HEK293 (cell line): ENCODE data around the gene ELMO1.

Experiments
- CTCF ChIA-PET: fragments of 350-600 bp; formaldehyde crosslinking; extraction: SDS; loops from one replicate; lab custom pipeline; 2021; ENCODE audit warnings: antibody characterized with exemption; lab: Yijun Ruan, JAX
- POLR2A ChIA-PET: fragments of 300-600 bp; formaldehyde crosslinking; extraction: SDS; loops from one replicate; lab custom pipeline; 2020; ENCODE audit warnings: antibody characterized with exemption, inconsistent platforms; lab: Yijun Ruan, JAX
- H3K27ac ChIP-seq: fragments of 200-500 bp; sonication (Bioruptor generic); 2 replicates; pipeline ENCODE4 v1.5.1; 2014; ENCODE audit warnings: low read depth, low read length, control low read depth, inconsistent platforms; ENCODE audit errors: extremely low read depth
- H3K36me3 ChIP-seq, 2 experiments: fragments of 200-500 bp in 1 of 2; sonication (Bioruptor generic) in 1 of 2; 1 replicate in 1 of 2; 2 replicates in 1 of 2; pipeline ENCODE4 v1.5.1; 2014 to 2017; ENCODE audit warnings: inconsistent platforms in 2 of 2, low read length in 2 of 2; ENCODE audit not compliant: control insufficient read depth in 2 of 2, insufficient read depth in 1 of 2
- H3K4me1 ChIP-seq: fragments of 200-500 bp; sonication (Bioruptor generic); 2 replicates; pipeline ENCODE4 v1.5.1; 2014; ENCODE audit warnings: mild to moderate bottlenecking, low read length, inconsistent platforms; ENCODE audit not compliant: control insufficient read depth, insufficient read depth
- H3K4me3 ChIP-seq: 2 replicates; pipeline ENCODE4 v1.5.1; 2011; ENCODE audit warnings: low read depth, mild to moderate bottlenecking, control low read depth, low read length, moderate library complexity
- H3K9me3 ChIP-seq: fragments of 200-500 bp; sonication (Bioruptor generic); 2 replicates; pipeline ENCODE4 v1.5.1; 2014; ENCODE audit warnings: low read depth, low read length, inconsistent platforms; ENCODE audit not compliant: control insufficient read depth, insufficient read depth
- SALL2 ChIP-seq: fragments of 450-650 bp; formaldehyde crosslinking; IDR thresholded peaks from 2 replicates; pipeline ENCODE4 v1.5.0; 2017; ENCODE audit warnings: missing biosample characterization, mild to moderate bottlenecking, missing genetic modification characterization, borderline replicate concordance
- SCRT2 ChIP-seq: fragments of 450-650 bp; formaldehyde crosslinking; IDR thresholded peaks from 2 replicates; pipeline ENCODE4 v1.5.1; 2016; ENCODE audit warnings: missing biosample characterization, missing genetic modification characterization
- ZBTB20 ChIP-seq: fragments of 450-650 bp; formaldehyde crosslinking; IDR thresholded peaks from 2 replicates; pipeline ENCODE4 v1.5.1; 2016; ENCODE audit warnings: missing biosample characterization, missing genetic modification characterization
- ZNF266 ChIP-seq: fragments of 450-650 bp; formaldehyde crosslinking; IDR thresholded peaks from 2 replicates; pipeline ENCODE4 v1.5.1; 2016; ENCODE audit warnings: missing biosample characterization, missing genetic modification characterization, low read depth
- ZNF311 ChIP-seq: fragments of 450-650 bp; formaldehyde crosslinking; IDR thresholded peaks from 2 replicates; pipeline ENCODE4 v1.5.1; 2017; ENCODE audit warnings: missing biosample characterization, missing genetic modification characterization, borderline replicate concordance
- ZNF548 ChIP-seq: fragments of 450-650 bp; formaldehyde crosslinking; IDR thresholded peaks from 2 replicates; pipeline ENCODE4 v1.5.1; 2016; ENCODE audit warnings: missing biosample characterization, missing genetic modification characterization
- ZNF830 ChIP-seq: fragments of 450-650 bp; IDR thresholded peaks from 2 replicates; pipeline ENCODE4 v1.5.0; 2018; ENCODE audit warnings: missing biosample characterization, missing genetic modification characterization, low read depth, mild to moderate bottlenecking, moderate library complexity
- TF ChIP-seq, protein P1 (sequence below): sonication (generic); formaldehyde crosslinking; IDR thresholded peaks from 2 replicates; pipeline ENCODE4 v1.8.1; 2022; ENCODE audit warnings: mild to moderate bottlenecking, moderate library complexity, missing genetic modification reagents
- TF ChIP-seq, protein P2 (sequence below): fragments of 450-650 bp; IDR thresholded peaks from 2 replicates; pipeline ENCODE4 v1.5.1; 2018; ENCODE audit warnings: missing biosample characterization, mild to moderate bottlenecking, missing genetic modification characterization
- TF ChIP-seq, protein P3 (sequence below): fragments of 450-650 bp; formaldehyde crosslinking; IDR thresholded peaks from 2 replicates; pipeline ENCODE4 v1.5.1; 2016; ENCODE audit warnings: missing biosample characterization, missing genetic modification characterization

The ELMO1 gene

DNA sequence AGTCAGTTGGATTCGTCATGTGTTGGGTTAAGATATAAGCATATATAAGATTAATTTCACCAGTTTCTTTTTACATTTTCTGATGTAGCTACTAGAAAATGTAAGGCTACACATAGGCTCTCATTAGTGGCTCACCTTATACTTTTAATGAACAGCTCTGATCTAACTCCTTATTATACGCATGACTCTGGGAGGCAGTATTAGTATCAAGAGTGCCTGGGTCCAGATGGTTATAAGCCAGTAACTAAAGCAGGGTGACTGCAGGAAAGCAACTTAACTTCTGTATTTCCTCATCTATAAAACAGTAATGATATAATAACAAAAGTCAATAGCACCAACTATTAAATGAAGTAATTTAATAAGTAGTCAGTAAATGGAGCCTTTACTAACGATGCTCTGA, 1.4 kb upstream of the ELMO1 start:
- Histone ChIP-seq H3K4me1 (peaks cover 4% of the 10 kb centered on the region), H3K9me3 (no peaks in the 10 kb centered on the region), H3K4me3 (no peak overlapping the region), H3K36me3 (no peaks in the 10 kb centered on the region), H3K27ac (no peak overlapping the region)
- ChIA-PET POLR2A (no interaction called here), CTCF (interaction anchor here (0.7 to 1.3 kb wide), 3 partner anchors 10 to 214 kb away, joined by 3 read pairs; no protein-coding TSS in a partner anchor)
- no peak for TF ChIP-seq ZNF548 (tag by site-specific recombination)
- no peak for TF ChIP-seq SALL2 (tag by site-specific recombination)
- no peak for TF ChIP-seq ZNF266 (tag by site-specific recombination)

DNA sequence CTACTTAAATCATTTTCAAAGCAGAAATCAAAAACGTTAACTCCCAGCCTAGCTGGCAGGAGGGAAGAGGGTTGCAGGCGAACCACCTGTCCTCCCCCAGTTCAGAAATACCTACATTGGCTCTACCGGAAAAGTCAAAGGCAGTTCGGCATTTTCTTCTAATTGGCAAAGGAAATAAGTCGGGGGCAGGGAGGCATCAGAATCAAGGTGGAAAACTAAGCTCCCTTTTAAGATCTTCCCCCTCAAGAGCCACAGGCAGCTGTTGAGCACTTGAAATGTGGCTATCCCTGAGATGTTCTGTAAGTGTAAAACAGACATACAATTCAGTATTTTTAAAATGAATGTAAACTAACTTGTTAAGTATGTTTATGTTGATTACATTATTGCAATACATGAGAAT, 957 bp upstream of the ELMO1 start:
- Histone ChIP-seq H3K9me3 (no peaks in the 10 kb centered on the region), H3K4me1 (peaks cover 4% of the 10 kb centered on the region), H3K4me3 (no peak overlapping the region), H3K36me3 (no peaks in the 10 kb centered on the region), H3K27ac (no peak overlapping the region)
- CTCF ChIA-PET, result interaction anchor here (0.7 to 1.3 kb wide), 5 partner anchors 10 to 213 kb away, joined by 3 to 7 read pairs (median 3); no protein-coding TSS in a partner anchor
- peak; percentile 91 for TF ChIP-seq SCRT2 (tag by site-specific recombination)
- no peak for TF ChIP-seq ZNF830
- POLR2A ChIA-PET, result no interaction called here

DNA sequence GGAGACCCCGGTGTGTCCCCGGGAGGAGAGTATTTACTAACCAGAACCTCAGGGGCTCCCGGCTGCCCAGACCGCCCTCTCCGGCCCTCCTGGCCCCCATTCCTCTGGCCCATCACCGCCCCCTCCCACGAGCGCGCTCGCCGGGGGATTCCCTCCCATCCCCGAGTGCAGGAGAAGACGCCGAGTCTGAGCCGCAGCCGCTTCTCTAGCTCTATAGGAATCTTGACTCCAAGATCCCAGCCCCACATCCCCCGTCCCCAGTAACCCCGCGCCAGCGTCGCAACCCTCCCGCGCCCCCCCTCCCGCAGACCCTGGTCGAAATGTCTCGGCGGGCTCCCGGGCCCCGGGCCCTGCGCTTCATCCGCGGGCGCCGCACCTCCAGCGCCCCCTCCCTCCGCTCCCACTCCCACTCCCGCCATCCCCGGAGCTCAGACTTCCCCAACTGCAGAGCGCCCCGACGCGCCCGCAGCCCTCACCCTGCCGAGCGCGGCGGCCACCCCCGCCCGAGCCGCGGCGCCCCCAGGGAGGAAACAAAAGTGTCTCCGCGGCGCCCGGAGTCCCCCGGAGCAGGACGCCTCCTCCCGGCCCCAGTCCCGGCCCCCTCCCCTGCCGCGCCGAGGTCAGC, 541 bp downstream of the ELMO1 start:
- Histone ChIP-seq H3K27ac (peak overlapping the region; percentile 66; the same call in 1 of the 2 replicates), H3K4me1 (peaks cover 4% of the 10 kb centered on the region), H3K36me3 (no peaks in the 10 kb centered on the region), H3K9me3 (no peaks in the 10 kb centered on the region), H3K4me3 (peak overlapping the region; percentile 73)
- TF ChIP-seq, protein P1, sequence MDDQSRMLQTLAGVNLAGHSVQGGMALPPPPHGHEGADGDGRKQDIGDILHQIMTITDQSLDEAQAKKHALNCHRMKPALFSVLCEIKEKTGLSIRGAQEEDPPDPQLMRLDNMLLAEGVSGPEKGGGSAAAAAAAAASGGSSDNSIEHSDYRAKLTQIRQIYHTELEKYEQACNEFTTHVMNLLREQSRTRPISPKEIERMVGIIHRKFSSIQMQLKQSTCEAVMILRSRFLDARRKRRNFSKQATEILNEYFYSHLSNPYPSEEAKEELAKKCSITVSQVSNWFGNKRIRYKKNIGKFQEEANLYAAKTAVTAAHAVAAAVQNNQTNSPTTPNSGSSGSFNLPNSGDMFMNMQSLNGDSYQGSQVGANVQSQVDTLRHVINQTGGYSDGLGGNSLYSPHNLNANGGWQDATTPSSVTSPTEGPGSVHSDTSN (CRISPR knock-in tag), result 0 out of 2 replicates have a peak, but pooled peaks have one; percentile 7
- TF ChIP-seq, protein P2, sequence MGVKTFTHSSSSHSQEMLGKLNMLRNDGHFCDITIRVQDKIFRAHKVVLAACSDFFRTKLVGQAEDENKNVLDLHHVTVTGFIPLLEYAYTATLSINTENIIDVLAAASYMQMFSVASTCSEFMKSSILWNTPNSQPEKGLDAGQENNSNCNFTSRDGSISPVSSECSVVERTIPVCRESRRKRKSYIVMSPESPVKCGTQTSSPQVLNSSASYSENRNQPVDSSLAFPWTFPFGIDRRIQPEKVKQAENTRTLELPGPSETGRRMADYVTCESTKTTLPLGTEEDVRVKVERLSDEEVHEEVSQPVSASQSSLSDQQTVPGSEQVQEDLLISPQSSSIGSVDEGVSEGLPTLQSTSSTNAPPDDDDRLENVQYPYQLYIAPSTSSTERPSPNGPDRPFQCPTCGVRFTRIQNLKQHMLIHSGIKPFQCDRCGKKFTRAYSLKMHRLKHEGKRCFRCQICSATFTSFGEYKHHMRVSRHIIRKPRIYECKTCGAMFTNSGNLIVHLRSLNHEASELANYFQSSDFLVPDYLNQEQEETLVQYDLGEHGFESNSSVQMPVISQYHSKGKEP (tag by site-specific recombination), result no peak
- TF ChIP-seq ZBTB20, result peak; percentile 52; the same call in 1 of the 2 replicates
- ChIA-PET POLR2A (interaction anchor here (1.0 kb wide), 1 partner anchor 1638 kb away, joined by 6 read pairs; no protein-coding TSS in a partner anchor), CTCF (interaction anchor here (0.6 to 1.2 kb wide), 7 partner anchors 44 to 1114 kb away, joined by 3 to 4 read pairs (median 3); no protein-coding TSS in a partner anchor)

DNA sequence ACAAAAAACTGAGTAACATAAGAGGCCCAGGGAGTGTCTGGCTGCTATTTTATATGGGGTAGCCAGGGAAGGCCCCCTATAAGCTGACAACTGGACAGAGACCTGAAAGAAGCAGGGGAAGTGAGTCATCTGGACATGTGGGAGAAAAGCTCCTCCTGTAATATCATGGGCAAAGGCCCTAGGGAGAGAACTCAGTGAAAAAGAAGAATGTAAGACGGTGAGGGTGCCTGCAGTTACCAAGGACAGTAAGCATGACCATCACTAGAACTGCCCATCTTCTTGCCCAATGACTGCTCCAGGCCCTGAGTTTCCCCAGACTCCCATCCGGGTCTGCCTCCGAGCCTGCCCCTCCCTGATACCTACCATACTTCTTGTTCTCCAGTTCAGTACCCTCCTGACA, 2.3 kb downstream of the ELMO1 start:
- Histone ChIP-seq H3K4me3 (no peak overlapping the region), H3K36me3 (no peaks in the 10 kb centered on the region), H3K27ac (no peak overlapping the region), H3K4me1 (peaks cover 4% of the 10 kb centered on the region)
- TF ChIP-seq ZNF311 (tag by site-specific recombination), result no peak
- TF ChIP-seq, protein P3, sequence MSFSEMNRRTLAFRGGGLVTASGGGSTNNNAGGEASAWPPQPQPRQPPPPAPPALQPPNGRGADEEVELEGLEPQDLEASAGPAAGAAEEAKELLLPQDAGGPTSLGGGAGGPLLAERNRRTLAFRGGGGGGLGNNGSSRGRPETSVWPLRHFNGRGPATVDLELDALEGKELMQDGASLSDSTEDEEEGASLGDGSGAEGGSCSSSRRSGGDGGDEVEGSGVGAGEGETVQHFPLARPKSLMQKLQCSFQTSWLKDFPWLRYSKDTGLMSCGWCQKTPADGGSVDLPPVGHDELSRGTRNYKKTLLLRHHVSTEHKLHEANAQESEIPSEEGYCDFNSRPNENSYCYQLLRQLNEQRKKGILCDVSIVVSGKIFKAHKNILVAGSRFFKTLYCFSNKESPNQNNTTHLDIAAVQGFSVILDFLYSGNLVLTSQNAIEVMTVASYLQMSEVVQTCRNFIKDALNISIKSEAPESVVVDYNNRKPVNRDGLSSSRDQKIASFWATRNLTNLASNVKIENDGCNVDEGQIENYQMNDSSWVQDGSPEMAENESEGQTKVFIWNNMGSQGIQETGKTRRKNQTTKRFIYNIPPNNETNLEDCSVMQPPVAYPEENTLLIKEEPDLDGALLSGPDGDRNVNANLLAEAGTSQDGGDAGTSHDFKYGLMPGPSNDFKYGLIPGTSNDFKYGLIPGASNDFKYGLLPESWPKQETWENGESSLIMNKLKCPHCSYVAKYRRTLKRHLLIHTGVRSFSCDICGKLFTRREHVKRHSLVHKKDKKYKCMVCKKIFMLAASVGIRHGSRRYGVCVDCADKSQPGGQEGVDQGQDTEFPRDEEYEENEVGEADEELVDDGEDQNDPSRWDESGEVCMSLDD (tag by site-specific recombination), result no peak
- TF ChIP-seq, all 188 proteins: peak for 0
- POLR2A ChIA-PET, result no interaction called here
- CTCF ChIA-PET, result no interaction called here
- no peaks in the 10 kb centered on the region for H3K9me3 ChIP-seq
